Panc1 (cell line): ENCODE data around the gene LDOC1. TPM values are rescaled to one million over a fixed set of nuclear protein-coding genes. Genes with fewer than 3 reads are reported as not detected.
A peak's percentile ranks its signal among the peaks of the same experiment; 100 is the strongest.

Source experiments
- ATAC-seq: fragments of 200-7000 bp; cut with Tn5 transposase; 2 replicates; pipeline ENCODE4 v1.9.1; 2020; ENCODE audit warnings: mild to moderate bottlenecking, moderate library complexity
- BruUV-seq: library from RNA; stranded (reverse); fragments of 400-500 nt; replicated peaks from 2 replicates; lab custom pipeline; 2021; lab: Mats Ljungman, UMichigan
- CTCF ChIA-PET: fragments of 300-600 bp; sonication (Branson Sonifier 250); formaldehyde crosslinking; loops from one replicate; lab custom pipeline; 2022; ENCODE audit warnings: antibody characterized with exemption; lab: Charles Lee
- POLR2A ChIA-PET: fragments of 300-600 bp; sonication (Branson Sonifier 250); formaldehyde crosslinking; loops from one replicate; lab custom pipeline; 2022; ENCODE audit warnings: antibody characterized with exemption; lab: Charles Lee
- DNase-seq: peaks from one replicate; pipeline ENCODE4 v3.0.0-alpha.2; 2010; ENCODE audit warnings: low read depth, low spot score
- H3K27ac ChIP-seq: 2 replicates; pipeline ENCODE4 v1.5.1; 2011; ENCODE audit warnings: mild to moderate bottlenecking, low read length, inconsistent platforms
- H3K27me3 ChIP-seq: fragments of 200-500 bp; sonication (Bioruptor generic); 2 replicates; pipeline ENCODE4 v1.6.0; 2014; ENCODE audit warnings: low read length, inconsistent platforms; ENCODE audit not compliant: control insufficient read depth, insufficient read depth
- H3K36me3 ChIP-seq: fragments of 200-500 bp; sonication (Bioruptor generic); 2 replicates; pipeline ENCODE4 v1.5.1; 2014; ENCODE audit warnings: inconsistent platforms, mild to moderate bottlenecking, low read length, moderate library complexity; ENCODE audit not compliant: control insufficient read depth, insufficient read depth
- H3K4me1 ChIP-seq: 2 replicates; pipeline ENCODE4 v1.5.1; 2011; ENCODE audit warnings: inconsistent platforms, mild to moderate bottlenecking, low read length, moderate library complexity; ENCODE audit not compliant: control insufficient read depth, insufficient read depth
- H3K4me3 ChIP-seq, 2 experiments: 2 replicates each; pipeline ENCODE4 v1.5.1; 2011 to 2012; ENCODE audit warnings: low read depth in 2 of 2, low read length in 2 of 2, mild to moderate bottlenecking in 2 of 2, inconsistent platforms in 1 of 2, moderate library complexity in 1 of 2
- H3K9me3 ChIP-seq: fragments of 200-500 bp; sonication (Bioruptor generic); 2 replicates; pipeline ENCODE4 v1.5.1; 2014; ENCODE audit warnings: low read depth, mild to moderate bottlenecking, inconsistent platforms, low read length, moderate library complexity; ENCODE audit not compliant: control insufficient read depth, insufficient read depth
- POLR2AphosphoS5 ChIP-seq: IDR thresholded peaks from 2 replicates; pipeline ENCODE4 v1.6.1; 2012; ENCODE audit warnings: mild to moderate bottlenecking, low read depth, low read length, moderate library complexity
- REST ChIP-seq, 2 experiments: IDR thresholded peaks; 2 replicates each; pipeline ENCODE4 v1.6.1; 2011 to 2012; ENCODE audit warnings: low read depth in 2 of 2, control low read depth in 1 of 2, low read length in 1 of 2, mild to moderate bottlenecking in 1 of 2, moderate library complexity in 1 of 2; ENCODE audit not compliant: insufficient read depth in 1 of 2
- SIN3A ChIP-seq: IDR thresholded peaks from 2 replicates; pipeline ENCODE4 v1.6.1; 2012; ENCODE audit warnings: low read depth, mild to moderate bottlenecking, low read length, moderate library complexity, borderline replicate concordance; ENCODE audit not compliant: insufficient read depth
- TCF7L2 ChIP-seq: IDR thresholded peaks from 2 replicates; pipeline ENCODE4 v1.6.1; 2011; ENCODE audit warnings: mild to moderate bottlenecking, low read depth, low read length, inconsistent platforms
- in situ Hi-C: cut with HindIII; loops from 2 replicates; pipeline ENCODE4 v1.10.0; 2016; ENCODE audit warnings: low sequenced_read_pairs, low pct_unique_long_range_greater_than_20kb
- intact Hi-C: fragments of 100-400 bp; cut with micrococcal nuclease; formaldehyde crosslinking; loops from one replicate; pipeline ENCODE4 v1.10.0; 2022; ENCODE audit not compliant: unreplicated experiment
- total RNA-seq: library from RNA; stranded (reverse); gene quantifications from one replicate; pipeline ENCODE4 v1.2.1, GENCODE V29; 2021; ENCODE audit not compliant: unreplicated experiment
- TF ChIP-seq, protein P1 (sequence below): fragments of 450-650 bp; IDR thresholded peaks from 2 replicates; pipeline ENCODE4 v1.5.1; 2017; ENCODE audit warnings: mild to moderate bottlenecking

Gene LDOC1
- total RNA-seq, 1 experiment from 2014 or later: not detected

- H3K4me1 ChIP-seq: peaks cover 8% of the 10 kb centered on the region
- ChIA-PET CTCF (no interaction called here), POLR2A (no interaction called here)
- H3K27ac ChIP-seq: peak overlapping the region; percentile 75; the same call in 1 of the 2 replicates
- BruUV-seq: no TSS peak
- H3K9me3 ChIP-seq: no peaks in the 10 kb centered on the region
- peak; percentile 96 for ATAC-seq
- H3K36me3 ChIP-seq: no peaks in the 10 kb centered on the region
- H3K4me3 ChIP-seq: no peak overlapping the region
- DNase-seq: peak; percentile 35
- H3K27me3 ChIP-seq: no peaks in the 10 kb centered on the region
- in situ Hi-C loops: no loop called here
- intact Hi-C loops: no loop called here
- TF ChIP-seq POLR2AphosphoS5: peak; percentile 38; the same call in 1 of the 2 replicates
- no peak for TF ChIP-seq SIN3A
Observed at GRCh38 chrX:141220342-141221008, 43.5 kb upstream of the LDOC1 start.

DNA sequence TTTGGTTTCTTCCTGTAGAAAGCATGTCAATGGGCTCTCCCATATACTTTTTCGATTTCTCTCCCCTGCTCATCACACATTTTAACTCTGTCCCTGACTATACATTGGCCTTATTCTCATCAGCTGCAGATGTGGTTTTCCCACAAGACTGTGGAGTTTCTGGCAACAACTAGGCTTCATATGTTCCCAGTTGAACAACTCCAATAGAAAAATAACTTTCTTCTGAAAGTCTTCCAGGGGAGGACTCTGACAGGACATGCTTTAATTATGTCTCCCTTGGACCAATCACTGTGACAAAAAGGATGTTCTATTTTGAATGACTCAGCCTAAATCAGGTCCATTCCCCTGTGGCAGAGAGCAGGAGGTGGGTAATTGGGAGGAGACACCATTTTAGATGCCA is 37.3 kb upstream of the LDOC1 start:
- in situ Hi-C loops: no loop called here
- no TSS peak for BruUV-seq

More for the DNA sequence above, 37.3 kb upstream of the LDOC1 start:
- DNase-seq (no peak), ATAC-seq (no peak)
- Histone ChIP-seq H3K36me3 (no peaks in the 10 kb centered on the region), H3K27ac (no peak overlapping the region), H3K4me3 (no peak overlapping the region), H3K9me3 (no peaks in the 10 kb centered on the region), H3K4me1 (no peaks in the 10 kb centered on the region), H3K27me3 (no peaks in the 10 kb centered on the region)
- intact Hi-C loops: no loop called here
- ChIA-PET POLR2A (no interaction called here), CTCF (no interaction called here)
- TF ChIP-seq REST (IDR thresholded peaks at IDR 0.05; ENCODE audit: insufficient read depth in 1 of 2, low read depth in 2 of 2, low read length in 1 of 2) (no peak), SIN3A (no peak), POLR2AphosphoS5 (no peak), TCF7L2 (no peak)
- TF ChIP-seq, protein P1, sequence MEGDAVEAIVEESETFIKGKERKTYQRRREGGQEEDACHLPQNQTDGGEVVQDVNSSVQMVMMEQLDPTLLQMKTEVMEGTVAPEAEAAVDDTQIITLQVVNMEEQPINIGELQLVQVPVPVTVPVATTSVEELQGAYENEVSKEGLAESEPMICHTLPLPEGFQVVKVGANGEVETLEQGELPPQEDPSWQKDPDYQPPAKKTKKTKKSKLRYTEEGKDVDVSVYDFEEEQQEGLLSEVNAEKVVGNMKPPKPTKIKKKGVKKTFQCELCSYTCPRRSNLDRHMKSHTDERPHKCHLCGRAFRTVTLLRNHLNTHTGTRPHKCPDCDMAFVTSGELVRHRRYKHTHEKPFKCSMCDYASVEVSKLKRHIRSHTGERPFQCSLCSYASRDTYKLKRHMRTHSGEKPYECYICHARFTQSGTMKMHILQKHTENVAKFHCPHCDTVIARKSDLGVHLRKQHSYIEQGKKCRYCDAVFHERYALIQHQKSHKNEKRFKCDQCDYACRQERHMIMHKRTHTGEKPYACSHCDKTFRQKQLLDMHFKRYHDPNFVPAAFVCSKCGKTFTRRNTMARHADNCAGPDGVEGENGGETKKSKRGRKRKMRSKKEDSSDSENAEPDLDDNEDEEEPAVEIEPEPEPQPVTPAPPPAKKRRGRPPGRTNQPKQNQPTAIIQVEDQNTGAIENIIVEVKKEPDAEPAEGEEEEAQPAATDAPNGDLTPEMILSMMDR: no peak
